Activated CD4-positive, CD25-positive, alpha-beta regulatory T cell (primary cell): Measurements from ENCODE around the gene VCAM1.
"Not testable (repeated sequence)": the region's sequence is repeated elsewhere in the genome, so short reads cannot be mapped to it uniquely, and the experiment has no call there.

Source experiments
- DNase-seq, 4 experiments: peaks; one replicate each; lab custom pipeline; 2025; lab: John Stamatoyannopoulos, UW

VCAM1 gene

GRCh38 chr1:100719490-100719889 is at the start of gene VCAM1:
Gene VCAM1, plus strand, starts transcription at chr1:100719742. Its CDS starts 119 bp downstream, at chr1:100719861.
- DNase-seq, result no peak

GRCh38 chr1:100670083-100670482 is 49.5 kb upstream of the VCAM1 start:
- DNase-seq, result no peak

GRCh38 chr1:100671601-100672000 is 47.9 kb upstream of the VCAM1 start:
- no peak for DNase-seq

- no peak for DNase-seq
These were observed 35.8 kb upstream of the VCAM1 start for GRCh38 chr1:100683448-100684349.

GRCh38 chr1:100699744-100700143 is 19.8 kb upstream of the VCAM1 start:
- no peak for DNase-seq

- DNase-seq, result no peak
These were observed 19.0 kb upstream of the VCAM1 start for GRCh38 chr1:100700586-100700985.

GRCh38 chr1:100703052-100703451 is 16.5 kb upstream of the VCAM1 start:
- DNase-seq, result no peak

GRCh38 chr1:100703716-100704115 is 15.8 kb upstream of the VCAM1 start:
- no peak for DNase-seq

- no peak for DNase-seq
These were observed 15.1 kb upstream of the VCAM1 start for GRCh38 chr1:100704473-100704872.

- DNase-seq, result no peak
These were observed 13.2 kb upstream of the VCAM1 start for GRCh38 chr1:100706296-100706695.

GRCh38 chr1:100706856-100707255 is 12.7 kb upstream of the VCAM1 start:
- DNase-seq, result no peak

- DNase-seq, result no peak
These were observed 11.0 kb upstream of the VCAM1 start for GRCh38 chr1:100708476-100709062.

- no peak for DNase-seq
These were observed 8.4 kb upstream of the VCAM1 start for GRCh38 chr1:100710906-100711682.

GRCh38 chr1:100713027-100713426 is 6.5 kb upstream of the VCAM1 start:
- not testable (repeated sequence) for DNase-seq

- DNase-seq, result no peak
These were observed 5.9 kb upstream of the VCAM1 start for GRCh38 chr1:100713626-100714025.

- DNase-seq, result no peak
These were observed 4.9 kb upstream of the VCAM1 start for GRCh38 chr1:100714599-100714998.

GRCh38 chr1:100717218-100717617 is 2.3 kb upstream of the VCAM1 start:
- no peak for DNase-seq

- DNase-seq, result no peak
These were observed 961 bp upstream of the VCAM1 start for GRCh38 chr1:100718581-100718980.

- no peak for DNase-seq
These were observed 559 bp downstream of the VCAM1 start for GRCh38 chr1:100720101-100720500.

- DNase-seq, result no peak
These were observed 1.2 kb downstream of the VCAM1 start for GRCh38 chr1:100720751-100721150.

- no peak for DNase-seq
These were observed 2.1 kb downstream of the VCAM1 start for GRCh38 chr1:100721526-100722207.

- no peak for DNase-seq
These were observed 2.7 kb downstream of the VCAM1 start for GRCh38 chr1:100722221-100722620.
